M059J (cell line): ENCODE measurements around the gene HIVEP3. TPM values are rescaled to one million over a fixed set of nuclear protein-coding genes. Genes with fewer than 3 reads are reported as not detected.

Source experiments
- DNase-seq: peaks from one replicate; pipeline ENCODE4 v3.0.0-alpha.2; 2012; ENCODE audit warnings: low read depth
- total RNA-seq: library from RNA; depleted of rRNA; stranded (reverse); fragments of >200 nt; shearing (Covaris generic); gene quantifications from 2 replicates; pipeline ENCODE4 v1.2.3, GENCODE V29; 2014

The HIVEP3 gene
- total RNA-seq, 1 experiment from 2014 or later: 4.2 TPM

DNA sequence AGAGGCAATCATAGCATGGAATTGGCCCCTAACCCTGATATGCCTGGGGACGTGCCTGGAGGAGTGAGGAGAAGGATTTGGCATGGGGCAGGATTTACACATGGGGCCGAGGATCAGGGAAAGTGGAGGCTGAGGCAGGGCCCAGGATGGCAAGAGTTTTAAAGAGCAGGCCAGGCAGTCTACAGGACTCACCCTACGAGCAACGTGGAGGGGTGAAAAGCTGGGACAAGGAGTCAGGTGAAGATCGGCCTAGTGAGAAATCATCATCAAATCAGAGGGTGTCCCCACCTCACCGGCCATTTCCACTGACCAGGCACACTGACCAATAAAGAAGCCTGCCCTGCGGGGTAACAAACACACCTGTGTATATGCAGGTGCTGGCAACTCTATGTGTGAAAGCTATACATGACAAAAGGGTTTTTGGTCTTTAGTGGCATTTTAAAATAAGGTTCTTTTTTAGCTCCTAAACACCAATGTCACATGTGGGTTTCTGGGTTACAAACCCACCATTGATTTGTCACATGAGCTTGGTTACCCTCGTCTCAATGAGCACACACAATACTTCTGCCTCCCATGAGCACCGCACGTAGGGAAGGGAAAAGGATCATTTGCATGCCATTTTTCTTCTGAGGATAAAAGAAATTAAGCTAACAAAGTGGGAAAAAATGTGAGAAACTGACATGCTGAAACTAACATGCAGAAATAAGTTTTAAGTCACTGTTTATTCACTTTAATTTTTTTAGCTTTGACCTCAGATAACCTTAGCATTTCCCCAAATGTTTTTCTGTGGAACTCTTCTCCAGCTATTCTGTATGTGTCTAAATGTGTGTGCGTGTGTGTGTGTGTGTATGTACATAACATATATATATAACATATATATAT, 266.1 kb downstream of the HIVEP3 start:
- DNase-seq: no peak

DNA sequence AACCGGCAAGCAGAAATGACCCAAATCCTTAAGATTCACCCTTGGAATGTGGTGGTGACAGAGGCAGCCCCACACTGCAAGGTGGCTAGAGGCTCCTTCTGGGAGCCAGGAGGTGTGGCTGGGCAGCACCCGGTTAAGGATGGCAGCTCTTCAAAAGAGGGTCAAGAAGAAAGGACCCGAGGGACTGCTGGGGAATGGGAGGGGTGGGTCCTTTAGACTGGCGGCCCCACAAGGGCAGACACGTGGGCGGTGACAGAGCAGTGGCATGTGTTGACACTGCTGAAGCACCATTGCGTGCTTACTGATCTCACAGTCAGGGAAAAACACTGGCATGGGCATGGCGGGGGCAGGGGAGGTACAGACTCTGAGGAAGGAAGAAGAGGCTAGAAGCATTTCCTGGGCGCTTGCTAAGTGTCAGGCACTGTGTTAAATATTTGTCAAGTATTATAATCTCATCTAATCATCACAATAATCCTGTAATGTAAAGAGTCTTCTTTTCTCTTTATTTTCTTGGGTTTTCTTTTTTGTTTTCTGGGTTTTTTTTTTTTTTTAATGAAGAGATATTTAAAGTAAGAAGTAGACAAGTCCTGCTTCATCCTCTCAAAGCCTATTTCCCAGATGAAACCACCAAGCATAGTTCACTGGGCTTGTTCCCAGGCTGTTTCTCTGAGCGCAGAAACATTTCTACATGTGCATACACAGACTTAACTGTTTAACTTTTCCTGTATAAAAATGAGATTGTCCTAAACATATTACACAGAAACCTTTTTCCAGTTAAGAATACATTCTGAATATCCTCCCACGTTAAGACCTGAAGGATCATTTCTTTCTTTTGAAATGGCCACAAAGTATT, 268.5 kb downstream of the HIVEP3 start:
- DNase-seq: no peak

- no peak for DNase-seq
Measured at GRCh38 chr1:41649396-41650027, 269.2 kb downstream of the HIVEP3 start.

GRCh38 chr1:41648844-41649243, 269.9 kb downstream of the HIVEP3 start:
- no peak for DNase-seq

- DNase-seq: no peak
Measured at GRCh38 chr1:41648230-41648629, 270.5 kb downstream of the HIVEP3 start.

- DNase-seq: no peak
Measured at GRCh38 chr1:41647221-41648135, 271.2 kb downstream of the HIVEP3 start.

GRCh38 chr1:41646186-41646585, 272.5 kb downstream of the HIVEP3 start:
- no peak for DNase-seq

DNA sequence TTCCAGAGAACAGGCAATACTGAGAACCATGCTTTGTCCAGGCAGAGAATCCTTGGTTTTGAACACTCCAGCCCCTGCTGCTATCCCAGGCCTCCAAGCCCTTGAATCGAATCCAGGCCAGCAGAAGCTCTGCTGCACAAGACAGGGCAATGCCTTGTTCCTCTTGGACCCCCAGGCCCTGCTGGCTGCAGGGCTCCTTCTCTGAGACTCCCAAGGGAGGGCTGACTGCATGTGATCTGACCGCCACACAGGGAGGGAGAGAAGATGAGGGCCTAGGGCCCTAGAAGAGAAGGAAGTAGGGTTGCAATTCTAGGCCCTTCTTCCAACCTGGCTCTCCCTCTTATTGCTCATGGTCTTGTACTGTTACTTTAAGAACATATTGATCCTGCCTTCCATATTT, 273.7 kb downstream of the HIVEP3 start:
- no peak for DNase-seq

GRCh38 chr1:41642922-41643821, 275.6 kb downstream of the HIVEP3 start:
- no peak for DNase-seq

- DNase-seq: no peak
Measured at GRCh38 chr1:41641941-41642527, 276.7 kb downstream of the HIVEP3 start.

GRCh38 chr1:41641475-41641814, 277.3 kb downstream of the HIVEP3 start:
- DNase-seq: no peak

GRCh38 chr1:41640756-41641474, 277.8 kb downstream of the HIVEP3 start:
- DNase-seq: no peak

DNA sequence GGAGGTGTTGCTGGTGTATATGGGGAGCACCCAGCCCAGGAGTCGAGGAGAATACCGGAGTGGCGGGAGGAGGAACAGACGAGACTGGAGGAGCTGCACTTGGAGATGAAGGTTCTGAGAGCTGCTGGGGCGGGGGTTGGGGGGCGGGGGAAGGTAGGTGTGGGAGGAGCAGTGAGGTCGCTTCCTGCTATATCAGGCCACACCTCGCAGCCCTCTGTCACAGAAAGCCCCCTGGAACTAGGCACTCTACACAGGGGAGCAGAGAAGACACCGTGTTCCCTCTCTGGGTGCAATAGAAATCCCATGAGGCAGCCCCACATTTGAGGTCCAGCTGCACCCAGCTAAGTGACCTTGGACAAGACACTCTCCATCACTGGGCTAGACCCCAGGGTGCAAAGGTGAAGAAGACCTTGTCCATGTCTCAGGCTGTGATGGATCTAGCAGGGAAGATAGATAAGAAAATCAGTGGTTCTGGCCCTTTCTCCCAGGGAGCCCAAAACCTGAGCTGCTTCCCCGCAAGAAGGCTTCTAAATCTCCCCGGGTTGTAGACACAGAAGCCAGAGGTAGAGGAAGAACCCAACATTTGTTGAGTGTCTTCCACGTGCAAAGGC, 278.5 kb downstream of the HIVEP3 start:
- no peak for DNase-seq

DNA sequence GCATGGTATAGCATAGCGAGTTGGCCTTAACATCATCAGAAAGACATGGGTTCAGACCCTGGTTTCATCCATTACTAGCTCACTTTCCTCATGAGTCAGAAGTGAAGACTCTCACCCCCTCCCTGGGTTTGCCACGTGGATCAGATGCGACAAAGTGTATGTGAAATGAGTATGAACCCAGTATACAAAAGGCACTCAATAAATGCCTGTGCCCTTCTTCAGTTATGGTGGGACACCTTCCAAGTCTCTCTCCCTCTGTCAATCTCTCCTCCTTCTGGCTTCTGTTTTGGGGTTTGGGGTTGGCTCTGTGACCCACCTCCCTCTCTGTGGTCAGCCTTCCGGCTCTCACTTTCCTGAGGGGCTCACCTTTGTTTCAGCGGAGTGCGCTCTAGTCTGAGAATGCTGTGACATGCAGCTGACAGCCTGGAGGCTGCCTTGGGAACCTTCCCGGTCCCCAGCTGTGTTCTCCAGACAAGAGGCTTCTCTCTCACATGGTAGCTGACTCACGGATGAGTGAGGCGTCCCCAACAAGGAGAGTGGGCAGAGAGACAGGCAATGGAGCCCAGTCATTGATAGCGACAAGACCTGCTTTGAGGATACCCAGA, 279.3 kb downstream of the HIVEP3 start:
- peak; percentile 88 for DNase-seq

DNA sequence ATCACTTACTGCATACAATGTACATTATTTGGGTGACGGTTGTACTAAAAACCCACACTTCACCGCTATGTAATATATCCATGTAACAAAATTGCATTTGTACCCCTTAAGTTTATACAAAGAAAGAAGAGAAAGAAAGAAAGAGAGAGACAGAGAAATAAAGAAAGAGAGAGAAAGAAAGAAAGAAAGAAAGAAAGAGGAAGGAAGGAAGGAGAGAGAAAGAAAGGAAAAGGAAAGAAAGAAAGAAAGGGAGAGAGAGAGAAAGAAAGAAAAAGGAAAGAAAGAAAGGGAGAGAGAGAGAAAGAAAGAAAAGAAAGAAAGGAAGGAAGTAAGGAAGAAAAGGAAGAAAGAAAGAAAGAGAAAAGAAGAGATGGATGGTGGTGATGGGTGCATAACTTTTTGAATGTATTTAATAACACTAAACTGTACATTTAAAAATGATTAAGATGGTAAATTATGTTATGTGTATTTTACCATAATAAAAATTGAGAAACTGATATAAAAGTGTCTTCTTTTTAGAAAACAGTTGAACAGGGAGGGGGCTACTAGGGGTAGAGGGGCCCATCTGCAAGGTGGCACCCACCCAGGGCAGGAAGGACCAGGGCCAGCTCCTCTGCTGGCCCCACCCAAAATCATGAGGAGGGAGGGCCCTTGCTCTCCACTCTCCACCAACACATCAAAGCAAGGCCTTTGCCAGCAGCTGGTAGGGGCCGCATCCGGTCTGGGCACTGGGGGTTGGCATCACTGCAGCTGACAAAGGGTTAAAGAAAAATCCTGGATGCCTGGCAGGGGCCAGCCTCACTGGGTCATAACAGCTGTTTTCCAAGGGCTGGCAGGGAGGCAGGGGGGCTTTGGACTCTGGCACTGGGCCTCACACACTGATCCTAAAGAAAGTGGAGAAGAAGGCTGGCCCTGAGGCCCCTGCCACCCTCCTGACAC, 280.4 kb downstream of the HIVEP3 start:
- DNase-seq: no peak

DNA sequence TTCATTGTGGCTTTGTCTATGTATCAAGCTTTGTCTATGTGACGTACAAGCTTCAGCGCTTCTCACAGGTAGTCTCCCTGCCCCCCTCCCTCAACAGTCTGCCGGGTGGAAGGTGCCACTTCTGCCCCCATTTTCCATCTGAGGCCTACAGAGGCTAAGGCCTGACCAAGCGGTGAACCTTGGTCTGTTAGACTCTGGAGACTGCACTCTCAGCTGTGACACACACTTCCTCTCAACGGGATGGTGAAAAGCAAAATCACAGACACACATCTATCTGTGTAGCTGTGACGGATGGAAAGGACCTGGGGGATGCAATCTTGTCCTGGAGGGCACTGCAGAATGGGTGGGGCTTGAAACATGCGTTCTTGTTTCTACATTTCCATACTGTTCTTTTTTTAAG, 281.4 kb downstream of the HIVEP3 start:
- no peak for DNase-seq

- DNase-seq: peak; percentile 74
Measured at GRCh38 chr1:41633764-41634163, 285.0 kb downstream of the HIVEP3 start.
